Type B pancreatic cell (in vitro differentiated cells): Measurements from ENCODE around the gene SPATA12. TPM values are rescaled to one million over a fixed set of nuclear protein-coding genes. Genes with fewer than 3 reads are reported as not detected.
A peak's percentile ranks its signal among the peaks of the same experiment; 100 is the strongest.

Source experiments
- DNase-seq: peaks from one replicate; pipeline ENCODE4 v3.0.0; 2021; ENCODE audit warnings: mixed read lengths; ENCODE audit not compliant: unreplicated experiment; ENCODE audit errors: extremely low spot score
- H3K27ac Mint-ChIP-seq: 2 replicates; pipeline ENCODE4 v1.8.0; 2021; ENCODE audit warnings: mild to moderate bottlenecking, mixed read lengths
- H3K27me3 Mint-ChIP-seq: 2 replicates; pipeline ENCODE4 v1.8.0; 2021; ENCODE audit warnings: mixed read lengths
- H3K36me3 Mint-ChIP-seq: 2 replicates; pipeline ENCODE4 v1.8.0; 2021; ENCODE audit warnings: mixed read lengths
- H3K4me1 Mint-ChIP-seq: one replicate; pipeline ENCODE4 v1.8.0; 2021; ENCODE audit warnings: mixed read lengths; ENCODE audit not compliant: unreplicated experiment
- H3K4me3 Mint-ChIP-seq: 2 replicates; pipeline ENCODE4 v1.8.0; 2021; ENCODE audit warnings: mild to moderate bottlenecking, mixed read lengths
- H3K9me3 Mint-ChIP-seq: 2 replicates; pipeline ENCODE4 v1.8.0; 2021; ENCODE audit warnings: mixed read lengths
- CTCF ChIP-seq: fragments of 200-600 bp; sonication (generic); conservative IDR thresholded peaks from 2 replicates; pipeline ENCODE4 v1.5.0; 2021; ENCODE audit warnings: antibody characterized with exemption, mild to moderate bottlenecking
- total RNA-seq: library from RNA; stranded (reverse); gene quantifications from 2 replicates; pipeline ENCODE4 v1.2.1, GENCODE V29; 2021; ENCODE audit warnings: low replicate concordance

Gene SPATA12
- total RNA-seq, 1 donor from 2014 or later, result not detected

GRCh38 chr3:57094575-57094974, 34.1 kb downstream of the SPATA12 start:
- Mint-ChIP-seq H3K27me3 (no peaks in the 10 kb centered on the region), H3K27ac (no peak overlapping the region), H3K4me3 (no peak overlapping the region), H3K4me1 (peaks cover 19% of the 10 kb centered on the region), H3K36me3 (peaks cover 13% of the 10 kb centered on the region), H3K9me3 (no peaks in the 10 kb centered on the region)
- no peak for TF ChIP-seq CTCF
- DNase-seq, result no peak

GRCh38 chr3:57095363-57095762, 34.9 kb downstream of the SPATA12 start:
- Mint-ChIP-seq H3K4me3 (no peak overlapping the region), H3K36me3 (peaks cover 13% of the 10 kb centered on the region)
- no peak for TF ChIP-seq CTCF

DNA sequence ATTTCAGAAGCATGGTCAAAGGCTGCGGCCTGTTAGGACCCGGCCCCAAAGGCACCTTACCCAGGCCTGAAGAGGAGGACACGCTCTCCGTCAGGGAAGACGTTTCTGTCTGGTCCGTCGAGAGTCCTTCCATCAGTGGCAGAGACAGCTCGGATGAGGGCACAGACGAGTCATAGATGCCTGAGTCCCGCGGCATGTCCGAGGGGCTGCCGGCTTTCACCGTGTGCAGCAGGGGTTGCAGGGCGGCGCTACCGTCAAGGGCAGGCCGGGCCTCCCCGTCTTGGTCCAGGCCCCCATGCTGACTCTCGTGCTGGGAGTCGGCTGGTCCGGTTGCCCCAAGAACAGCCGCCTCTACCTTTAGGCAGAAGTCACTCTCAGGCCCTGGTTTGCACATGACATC, 37.1 kb downstream of the SPATA12 start:
- peaks cover 16% of the 10 kb centered on the region for H3K36me3 Mint-ChIP-seq
- no peak overlapping the region for H3K4me3 Mint-ChIP-seq
- no peaks in the 10 kb centered on the region for H3K27me3 Mint-ChIP-seq
- no peak for DNase-seq
- no peak overlapping the region for H3K27ac Mint-ChIP-seq
- no peak for TF ChIP-seq CTCF
- peaks cover 18% of the 10 kb centered on the region for H3K4me1 Mint-ChIP-seq
- no peaks in the 10 kb centered on the region for H3K9me3 Mint-ChIP-seq

More at GRCh38 chr3:57095363-57095762, 34.9 kb downstream of the SPATA12 start:
- no peaks in the 10 kb centered on the region for H3K9me3 Mint-ChIP-seq
- H3K27ac Mint-ChIP-seq, result no peak overlapping the region
- DNase-seq, result no peak
- H3K4me1 Mint-ChIP-seq, result peaks cover 22% of the 10 kb centered on the region
- H3K27me3 Mint-ChIP-seq, result no peaks in the 10 kb centered on the region

DNA sequence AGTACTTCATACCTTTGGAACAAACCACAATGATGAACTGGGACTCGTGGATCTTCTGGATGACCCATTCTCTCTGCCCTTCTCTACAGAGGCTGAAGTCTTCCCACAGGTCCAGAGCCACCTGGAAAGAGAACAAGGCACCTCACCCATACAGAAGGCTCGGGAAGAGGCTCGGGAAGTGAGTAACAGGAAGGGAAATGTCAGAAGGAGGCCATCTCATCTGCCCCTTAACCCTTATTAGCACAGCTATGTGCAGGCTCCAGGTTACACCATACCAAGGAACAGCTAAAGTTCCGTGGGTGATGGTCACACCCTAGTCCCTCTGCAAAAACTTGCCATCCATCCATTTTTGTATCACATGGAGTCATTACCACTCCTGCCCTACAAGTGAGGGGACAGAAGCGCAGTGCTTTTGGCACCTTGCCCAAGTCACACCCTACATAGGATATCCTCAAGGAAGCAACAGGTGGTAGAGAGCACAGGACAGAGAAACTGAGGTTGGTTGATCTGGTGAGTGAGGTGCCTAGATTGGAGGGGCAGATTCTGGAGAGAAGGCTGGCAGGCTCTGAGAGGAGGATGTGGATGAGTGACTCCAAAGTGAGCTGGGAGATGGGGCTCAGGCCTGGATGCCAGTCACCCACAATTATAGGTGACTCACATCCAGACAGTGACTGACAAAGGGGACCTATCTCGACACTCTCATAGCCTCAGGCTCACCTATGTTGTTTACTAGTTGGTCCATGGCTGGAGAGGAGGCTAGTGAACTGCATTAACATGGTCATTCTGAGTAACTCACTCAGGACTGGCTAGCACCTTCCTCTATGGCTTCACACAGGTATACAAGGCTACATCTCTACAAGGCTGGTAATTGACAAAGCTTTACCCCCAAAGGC, 38.2 kb downstream of the SPATA12 start:
- no peak for DNase-seq
- Mint-ChIP-seq H3K4me1 (peaks cover 24% of the 10 kb centered on the region), H3K9me3 (no peaks in the 10 kb centered on the region), H3K27ac (no peak overlapping the region), H3K4me3 (no peak overlapping the region), H3K36me3 (peaks cover 24% of the 10 kb centered on the region), H3K27me3 (no peaks in the 10 kb centered on the region)
- TF ChIP-seq CTCF, result no peak

GRCh38 chr3:57100046-57100695, 39.7 kb downstream of the SPATA12 start:
- TF ChIP-seq CTCF, result peak; percentile 95
- no peaks in the 10 kb centered on the region for H3K27me3 Mint-ChIP-seq
- peaks cover 22% of the 10 kb centered on the region for H3K4me1 Mint-ChIP-seq
- H3K9me3 Mint-ChIP-seq, result no peaks in the 10 kb centered on the region
- no peak for DNase-seq
- H3K36me3 Mint-ChIP-seq, result peaks cover 25% of the 10 kb centered on the region
- H3K4me3 Mint-ChIP-seq, result no peak overlapping the region
- H3K27ac Mint-ChIP-seq, result no peak overlapping the region
